GM12873 (cell line): ENCODE data around the gene NCL.

Experiments used
- CTCF ChIP-seq: IDR thresholded peaks from 2 replicates; pipeline ENCODE4 v1.5.1; 2012; ENCODE audit warnings: low read depth, mild to moderate bottlenecking, moderate library complexity, low read length, control low read depth; ENCODE audit not compliant: insufficient read depth; ENCODE audit errors: missing control alignments

The NCL gene

DNA sequence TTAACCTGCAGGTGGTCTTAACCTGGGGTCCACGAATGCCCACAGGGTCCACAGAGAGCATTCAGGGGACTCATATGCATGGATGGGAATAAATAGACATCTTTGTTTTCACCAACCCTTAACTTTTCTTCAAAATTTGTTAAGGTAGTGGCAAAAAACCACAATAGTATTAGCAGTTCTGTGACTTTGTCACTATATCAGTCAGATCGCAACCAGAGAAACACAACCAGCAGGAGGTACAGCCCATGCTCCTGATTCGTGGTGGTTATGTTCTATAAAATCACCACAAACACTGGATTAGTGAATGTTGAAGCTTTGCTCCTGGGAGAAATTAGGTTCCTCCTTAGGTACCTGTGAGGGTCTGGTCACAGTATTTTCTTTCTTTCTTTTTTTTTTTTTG lies 37.2 kb downstream of the NCL start:
- TF ChIP-seq CTCF: no peak

DNA sequence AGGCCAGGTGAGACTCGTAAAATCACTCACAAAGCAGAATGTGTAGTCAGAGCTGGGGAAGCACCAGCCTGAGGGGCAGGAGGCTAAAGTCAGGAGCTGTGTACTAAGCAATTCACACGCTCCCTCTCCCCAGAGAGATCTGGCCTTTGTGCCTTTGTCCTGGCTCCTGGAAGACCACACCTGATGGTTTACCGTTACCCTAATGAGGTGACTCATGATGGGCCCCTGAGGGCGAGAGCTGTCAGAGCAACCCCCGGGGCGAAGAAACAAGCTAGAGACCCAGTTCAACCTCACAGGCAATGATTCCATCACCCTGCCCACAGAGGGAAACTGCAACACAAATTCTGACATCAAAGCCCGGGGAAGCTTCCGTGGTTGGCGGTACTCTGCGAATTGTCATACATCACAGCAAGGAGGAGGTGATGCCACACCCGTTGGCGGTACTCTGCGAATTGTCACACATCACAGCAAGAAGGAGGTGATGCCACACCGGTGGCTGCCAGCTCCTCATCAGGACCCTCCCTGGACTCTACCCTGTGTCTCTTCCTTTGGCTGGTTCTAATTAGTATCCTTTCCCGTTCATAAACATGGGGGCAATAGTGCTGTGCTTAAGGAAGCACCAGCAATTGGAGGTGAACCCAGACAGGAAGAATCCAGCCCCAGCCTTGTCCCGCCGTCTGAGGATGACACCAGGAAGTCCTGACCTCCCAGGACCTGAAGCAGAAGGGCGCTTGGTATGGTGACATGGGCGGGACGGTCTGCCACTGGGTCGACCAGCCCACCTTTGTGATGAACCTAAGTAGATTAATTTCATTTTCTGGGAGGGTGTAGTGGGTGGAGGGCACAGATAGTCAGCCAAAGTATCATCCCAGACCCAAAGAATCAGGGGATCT lies 38.2 kb downstream of the NCL start:
- TF ChIP-seq CTCF: no peak

GRCh38 chr2:231425291-231425810 lies 38.9 kb downstream of the NCL start:
- TF ChIP-seq CTCF: no peak

- no peak for TF ChIP-seq CTCF
Observed at GRCh38 chr2:231423176-231423575, 41.1 kb downstream of the NCL start.

GRCh38 chr2:231422056-231422455 lies 42.2 kb downstream of the NCL start:
- TF ChIP-seq CTCF: no peak

- TF ChIP-seq CTCF: no peak
Observed at GRCh38 chr2:231421051-231421580, 43.2 kb downstream of the NCL start.

DNA sequence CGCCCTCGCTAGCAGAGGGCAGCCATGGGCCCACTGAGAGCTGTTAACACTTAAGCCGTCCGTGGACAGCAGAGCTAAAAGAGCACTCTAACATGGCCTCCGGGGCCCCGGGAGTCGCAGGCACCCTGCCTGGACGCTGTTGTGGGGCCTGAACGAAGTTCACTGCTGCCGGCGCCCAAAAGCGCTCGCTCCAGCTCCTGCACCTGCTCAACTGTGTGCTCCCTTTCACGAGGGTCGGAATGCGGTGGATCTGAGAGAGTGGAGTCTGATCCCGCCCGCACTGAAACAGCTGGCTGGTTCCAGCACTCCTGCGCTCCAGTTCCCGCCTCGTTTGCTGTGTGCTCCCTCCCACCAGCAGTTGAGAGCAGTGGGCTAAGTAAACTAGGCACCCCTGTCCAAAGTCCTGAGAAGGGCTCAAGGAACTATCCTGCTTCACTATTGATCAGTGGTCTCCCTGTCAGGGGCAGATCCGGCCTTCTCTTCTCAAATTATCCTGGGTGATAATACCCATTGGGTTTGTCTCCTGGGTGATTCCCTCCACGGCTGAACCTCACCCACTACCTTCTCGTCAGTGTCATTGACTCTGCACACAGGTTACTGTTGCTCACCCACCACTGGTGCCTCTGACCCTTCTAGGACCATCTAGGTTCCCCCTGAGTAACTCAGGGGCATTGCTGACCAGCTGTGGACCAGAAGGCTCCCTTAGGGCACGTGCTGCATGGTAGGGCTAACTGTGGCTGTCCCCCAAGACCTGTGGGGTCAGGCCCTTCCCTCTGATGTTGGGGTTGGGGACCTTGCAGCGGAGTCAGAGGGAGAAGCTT lies 45.3 kb downstream of the NCL start:
- no peak for TF ChIP-seq CTCF
